Fibroblast of lung (primary cell): ENCODE measurements around the gene CLEC4F.

Experiments used
- EZH2 ChIP-seq: IDR thresholded peaks from 2 replicates; pipeline ENCODE4 v1.5.1; 2012; ENCODE audit warnings: low read length, control low read depth, mild to moderate bottlenecking; ENCODE audit errors: missing control alignments
- TF ChIP-seq, protein P1 (sequence below), 2 donors: IDR thresholded peaks in 1 of 2; conservative IDR thresholded peaks in 1 of 2; 1 replicate in 1 of 2; 2 replicates in 1 of 2; pipeline ENCODE4 v1.5.1; 2011 to 2012; ENCODE audit warnings: low read length in 2 of 2, control low read depth in 1 of 2, inconsistent platforms in 1 of 2, low read depth in 1 of 2, mild to moderate bottlenecking in 1 of 2

DNA sequence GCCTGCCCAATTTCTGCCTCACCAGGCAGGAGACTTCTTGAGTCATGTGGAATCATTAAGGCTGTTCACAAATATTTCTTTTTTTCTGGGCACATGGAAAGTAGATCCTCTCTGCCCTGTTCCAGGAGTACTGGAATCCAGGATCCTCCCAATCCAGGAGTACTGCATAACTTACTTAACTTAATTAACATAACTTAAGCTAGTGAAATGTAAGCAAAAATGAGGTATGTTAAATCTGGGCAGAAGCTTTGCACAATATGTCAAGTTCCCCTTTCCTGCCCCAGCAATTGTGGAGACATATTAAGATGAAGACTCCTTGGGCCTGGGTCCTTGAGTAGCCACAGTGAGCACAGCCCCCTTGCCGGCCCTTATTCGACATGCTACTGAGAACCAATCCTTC is 12.0 kb upstream of the CLEC4F start:
- TF ChIP-seq, protein P1, sequence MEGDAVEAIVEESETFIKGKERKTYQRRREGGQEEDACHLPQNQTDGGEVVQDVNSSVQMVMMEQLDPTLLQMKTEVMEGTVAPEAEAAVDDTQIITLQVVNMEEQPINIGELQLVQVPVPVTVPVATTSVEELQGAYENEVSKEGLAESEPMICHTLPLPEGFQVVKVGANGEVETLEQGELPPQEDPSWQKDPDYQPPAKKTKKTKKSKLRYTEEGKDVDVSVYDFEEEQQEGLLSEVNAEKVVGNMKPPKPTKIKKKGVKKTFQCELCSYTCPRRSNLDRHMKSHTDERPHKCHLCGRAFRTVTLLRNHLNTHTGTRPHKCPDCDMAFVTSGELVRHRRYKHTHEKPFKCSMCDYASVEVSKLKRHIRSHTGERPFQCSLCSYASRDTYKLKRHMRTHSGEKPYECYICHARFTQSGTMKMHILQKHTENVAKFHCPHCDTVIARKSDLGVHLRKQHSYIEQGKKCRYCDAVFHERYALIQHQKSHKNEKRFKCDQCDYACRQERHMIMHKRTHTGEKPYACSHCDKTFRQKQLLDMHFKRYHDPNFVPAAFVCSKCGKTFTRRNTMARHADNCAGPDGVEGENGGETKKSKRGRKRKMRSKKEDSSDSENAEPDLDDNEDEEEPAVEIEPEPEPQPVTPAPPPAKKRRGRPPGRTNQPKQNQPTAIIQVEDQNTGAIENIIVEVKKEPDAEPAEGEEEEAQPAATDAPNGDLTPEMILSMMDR (conservative IDR thresholded peaks at IDR 0.05 in 1 of 2, IDR thresholded peaks at IDR 0.05 in 1 of 2; ENCODE audit: low read depth in 1 of 2, low read length in 2 of 2): no peak
- TF ChIP-seq EZH2: no peak
